ENCODE measurements around the gene SGCA.

SGCA gene

DNA sequence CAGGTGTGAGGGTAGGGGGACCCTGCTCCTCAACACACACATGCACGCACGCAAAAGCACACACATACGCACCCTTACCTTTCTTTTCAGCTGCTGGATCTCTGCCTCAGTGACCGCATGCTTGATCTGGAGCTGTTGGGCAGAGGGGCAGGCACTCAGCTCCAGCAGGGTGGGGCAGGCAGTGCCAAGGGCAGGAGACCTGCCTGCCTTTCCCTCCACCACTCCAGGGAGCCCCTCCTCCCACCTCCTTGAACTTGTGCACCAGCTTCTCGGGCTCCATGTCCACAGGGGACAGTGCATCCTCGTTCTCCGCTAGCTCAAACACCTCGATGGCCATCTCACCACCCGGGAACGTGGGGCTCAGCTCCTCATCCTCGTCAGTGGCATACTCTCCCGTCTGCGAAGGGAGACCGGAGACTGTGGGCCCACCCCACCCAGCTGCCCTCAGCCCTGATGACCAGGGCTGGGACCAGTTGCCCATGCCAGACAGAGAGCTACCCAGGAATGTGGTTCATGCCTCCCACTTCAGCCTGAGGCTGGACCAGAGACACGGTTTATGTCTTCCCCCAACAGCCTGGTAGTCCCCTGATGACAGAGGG is 26.5 kb upstream of the SGCA start:
- Histone ChIP-seq H3K4me3 (ENCODE audit: low read depth, low read length) (no peak overlapping the region), H3K36me3 (replicated peaks) (peaks cover 89% of the 10 kb centered on the region), H3K27ac (no peak overlapping the region), H3K27me3 (replicated peaks) (no peaks in the 10 kb centered on the region)
- TF ChIP-seq CTCF (IDR thresholded peaks at IDR 0.05; ENCODE audit: low read depth, low read length, missing control alignments) = no peak
- DNase-seq = no peak
- in situ Hi-C loops (cut with HindIII; ENCODE audit: low pct_ligation_motif_present, low sequenced_read_pairs) = no loop called here

GRCh38 chr17:50139950-50140885 is 25.6 kb upstream of the SGCA start:
- TF ChIP-seq CTCF (IDR thresholded peaks at IDR 0.05; ENCODE audit: low read depth, low read length, missing control alignments) = peak; percentile 94
- in situ Hi-C loops (cut with HindIII; ENCODE audit: low pct_ligation_motif_present, low sequenced_read_pairs) = no loop called here
- DNase-seq = peak; percentile 77
- Histone ChIP-seq H3K27ac (no peak overlapping the region), H3K36me3 (replicated peaks) (peaks cover 89% of the 10 kb centered on the region), H3K4me3 (ENCODE audit: low read depth, low read length) (no peak overlapping the region), H3K27me3 (replicated peaks) (no peaks in the 10 kb centered on the region)

DNA sequence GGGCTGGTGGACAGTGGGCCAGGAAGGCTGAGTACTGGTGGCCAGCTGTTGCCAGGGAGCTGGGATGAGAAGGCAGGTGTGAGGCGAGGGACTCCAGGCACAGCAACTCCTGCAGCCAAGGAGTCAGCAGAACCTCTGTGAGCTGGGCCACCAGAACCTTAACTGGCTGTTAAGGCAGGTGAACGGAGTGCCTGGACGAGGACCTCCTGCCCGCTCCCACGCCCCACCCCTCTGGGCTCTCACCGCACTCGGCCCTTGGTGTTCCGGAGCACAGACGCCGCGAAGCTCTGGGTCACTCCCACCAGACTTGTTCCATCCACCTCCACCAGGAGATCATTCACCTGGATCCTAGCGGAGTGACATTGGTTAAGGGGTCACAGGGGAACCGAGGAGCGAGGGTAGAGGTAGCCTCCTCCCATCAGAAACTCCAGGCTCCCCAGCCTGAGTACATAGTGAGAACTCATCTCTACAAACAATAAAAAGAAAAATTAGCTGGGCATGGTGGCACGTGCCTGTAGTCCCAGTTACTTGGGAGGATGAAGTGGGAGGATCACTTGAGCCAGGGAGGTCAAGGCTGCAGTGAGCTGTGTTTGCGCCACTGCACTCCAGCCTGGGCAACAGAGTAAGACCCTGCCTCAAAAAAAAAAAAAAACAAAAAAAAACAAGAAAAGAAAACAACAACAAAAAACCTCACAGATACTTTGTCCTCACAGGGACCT is 24.6 kb upstream of the SGCA start:
- H3K36me3 ChIP-seq (replicated peaks) = peaks cover 84% of the 10 kb centered on the region
- H3K4me3 ChIP-seq (ENCODE audit: low read depth, low read length) = no peak overlapping the region
- no peak for DNase-seq
- no peak overlapping the region for H3K27ac ChIP-seq
- no peak for TF ChIP-seq CTCF (IDR thresholded peaks at IDR 0.05; ENCODE audit: low read depth, low read length, missing control alignments)
- no peaks in the 10 kb centered on the region for H3K27me3 ChIP-seq (replicated peaks)
- in situ Hi-C loops (cut with HindIII; ENCODE audit: low pct_ligation_motif_present, low sequenced_read_pairs) = no loop called here

DNA sequence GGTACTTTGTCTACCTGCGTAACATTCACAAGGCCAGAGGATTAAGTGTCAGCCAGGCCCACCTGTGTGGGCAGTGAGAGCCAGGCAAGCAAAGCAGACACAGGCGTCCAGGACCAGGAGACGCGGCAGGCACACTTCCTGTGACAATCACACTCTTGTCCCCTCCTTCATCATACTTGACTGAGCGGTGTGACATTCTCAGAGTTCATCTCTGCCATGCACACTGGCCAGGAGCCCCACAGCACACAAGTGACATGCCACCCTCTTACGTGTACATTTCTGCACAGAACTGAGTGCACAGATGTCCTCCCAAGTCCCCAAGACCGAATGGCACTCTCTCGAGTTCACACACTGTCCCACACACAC is 24.1 kb upstream of the SGCA start:
- no peak for DNase-seq
- Histone ChIP-seq H3K4me3 (ENCODE audit: low read depth, low read length) (no peak overlapping the region), H3K36me3 (replicated peaks) (peaks cover 79% of the 10 kb centered on the region), H3K27ac (no peak overlapping the region), H3K27me3 (replicated peaks) (no peaks in the 10 kb centered on the region)
- no peak for TF ChIP-seq CTCF (IDR thresholded peaks at IDR 0.05; ENCODE audit: low read depth, low read length, missing control alignments)
- in situ Hi-C loops (cut with HindIII; ENCODE audit: low pct_ligation_motif_present, low sequenced_read_pairs) = no loop called here

DNA sequence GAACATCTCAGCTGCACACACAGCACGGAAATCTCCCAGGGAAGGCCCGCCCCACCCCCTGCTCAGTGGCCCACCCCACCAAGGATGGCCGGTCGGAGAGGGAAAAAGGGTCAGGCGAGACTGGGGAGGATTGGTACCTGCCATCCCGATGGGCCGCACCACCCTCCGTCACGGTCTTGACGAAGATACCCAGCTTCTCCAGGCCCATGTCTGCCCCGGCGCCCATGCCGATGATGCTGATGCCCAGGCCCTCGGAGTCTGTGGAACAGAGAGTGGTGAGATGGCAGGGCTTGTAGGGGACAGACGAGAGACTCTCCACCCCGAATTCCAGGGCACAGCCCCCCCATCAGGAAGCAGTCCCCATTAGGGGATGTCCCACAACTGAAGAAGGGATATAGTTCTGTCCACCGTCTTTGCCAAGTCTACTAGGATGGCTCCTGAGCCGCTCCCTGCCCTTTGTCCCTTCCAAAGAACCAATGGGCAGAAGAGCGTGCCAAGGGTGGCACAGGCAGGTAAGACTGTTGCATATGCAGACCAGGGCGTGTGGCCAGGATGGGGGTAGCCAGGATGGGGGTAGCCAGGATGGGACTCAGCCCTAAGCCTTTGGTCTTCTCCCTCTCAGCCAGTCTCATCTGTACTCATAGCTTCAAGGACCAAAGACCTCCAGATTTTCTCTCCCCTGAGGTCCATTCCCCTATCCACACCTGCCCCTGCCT is 22.2 kb upstream of the SGCA start:
- Histone ChIP-seq H3K27me3 (replicated peaks) (no peaks in the 10 kb centered on the region), H3K27ac (no peak overlapping the region), H3K36me3 (replicated peaks) (peaks cover 60% of the 10 kb centered on the region), H3K4me3 (ENCODE audit: low read depth, low read length) (no peak overlapping the region)
- no peak for TF ChIP-seq CTCF (IDR thresholded peaks at IDR 0.05; ENCODE audit: low read depth, low read length, missing control alignments)
- no peak for DNase-seq
- in situ Hi-C loops (cut with HindIII; ENCODE audit: low pct_ligation_motif_present, low sequenced_read_pairs) = no loop called here

All from brain microvascular endothelial cell (primary cell).